AG04450 (cell line): ENCODE measurements around the gene PCNX2. TPM values are rescaled to one million over a fixed set of nuclear protein-coding genes. Genes with fewer than 3 reads are reported as not detected.

Experiments used
- CTCF ChIA-PET: fragments of 300-600, 350-600 bp; formaldehyde crosslinking; extraction: SDS; loops from one replicate; lab custom pipeline; 2022; ENCODE audit warnings: antibody characterized with exemption, inconsistent platforms; lab: Charles Lee
- POLR2A ChIA-PET: fragments of 350-600 bp; formaldehyde crosslinking; extraction: SDS; loops from one replicate; lab custom pipeline; 2021; ENCODE audit warnings: antibody characterized with exemption, inconsistent platforms; lab: Yijun Ruan, JAX
- DNase-seq: peaks from one replicate; pipeline ENCODE4 v3.0.0-alpha.2; 2011; ENCODE audit warnings: low read depth, low spot score
- H3K27ac ChIP-seq: one replicate; pipeline ENCODE4 v1.5.1; 2012; ENCODE audit warnings: low read depth, low read length, control low read depth
- H3K27me3 ChIP-seq: one replicate; pipeline ENCODE4 v1.6.0; 2012; ENCODE audit warnings: low read length; ENCODE audit not compliant: control insufficient read depth, insufficient read depth
- H3K4me3 ChIP-seq: 2 replicates; pipeline ENCODE4 v1.5.1; 2011; ENCODE audit warnings: mild to moderate bottlenecking, low read depth, low read length, control low read depth
- H3K9me3 ChIP-seq: 2 replicates; pipeline ENCODE4 v1.5.1; 2012; ENCODE audit warnings: low read length; ENCODE audit not compliant: control insufficient read depth, insufficient read depth
- polyA plus RNA-seq: library from polyadenylated mRNA; depleted of rRNA; stranded (reverse); fragments of >200 nt; gene quantifications from 2 replicates; pipeline ENCODE4 v1.2.3, GENCODE V29; 2011
- TF ChIP-seq, protein P1 (sequence below): IDR thresholded peaks from 2 replicates; pipeline ENCODE4 v1.5.1; 2011; ENCODE audit warnings: low read depth, low read length, control low read depth, inconsistent platforms

PCNX2 gene
- polyA plus RNA-seq, 1 experiment = 29.8 TPM

- Histone ChIP-seq H3K27me3 (no peaks in the 10 kb centered on the region), H3K27ac (no peak overlapping the region), H3K9me3 (no peaks in the 10 kb centered on the region; the same call in 1 of the 2 replicates), H3K4me3 (no peak overlapping the region)
- ChIA-PET CTCF (interaction anchor here (0.6 kb wide), 1 partner anchor 86 kb away, joined by 4 read pairs; no protein-coding TSS in a partner anchor), POLR2A (no interaction called here)
- DNase-seq = no peak
- TF ChIP-seq, protein P1, sequence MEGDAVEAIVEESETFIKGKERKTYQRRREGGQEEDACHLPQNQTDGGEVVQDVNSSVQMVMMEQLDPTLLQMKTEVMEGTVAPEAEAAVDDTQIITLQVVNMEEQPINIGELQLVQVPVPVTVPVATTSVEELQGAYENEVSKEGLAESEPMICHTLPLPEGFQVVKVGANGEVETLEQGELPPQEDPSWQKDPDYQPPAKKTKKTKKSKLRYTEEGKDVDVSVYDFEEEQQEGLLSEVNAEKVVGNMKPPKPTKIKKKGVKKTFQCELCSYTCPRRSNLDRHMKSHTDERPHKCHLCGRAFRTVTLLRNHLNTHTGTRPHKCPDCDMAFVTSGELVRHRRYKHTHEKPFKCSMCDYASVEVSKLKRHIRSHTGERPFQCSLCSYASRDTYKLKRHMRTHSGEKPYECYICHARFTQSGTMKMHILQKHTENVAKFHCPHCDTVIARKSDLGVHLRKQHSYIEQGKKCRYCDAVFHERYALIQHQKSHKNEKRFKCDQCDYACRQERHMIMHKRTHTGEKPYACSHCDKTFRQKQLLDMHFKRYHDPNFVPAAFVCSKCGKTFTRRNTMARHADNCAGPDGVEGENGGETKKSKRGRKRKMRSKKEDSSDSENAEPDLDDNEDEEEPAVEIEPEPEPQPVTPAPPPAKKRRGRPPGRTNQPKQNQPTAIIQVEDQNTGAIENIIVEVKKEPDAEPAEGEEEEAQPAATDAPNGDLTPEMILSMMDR = no peak
Measured at GRCh38 chr1:233031521-233031920, 264.0 kb downstream of the PCNX2 start.

- Histone ChIP-seq H3K27me3 (no peaks in the 10 kb centered on the region), H3K27ac (no peak overlapping the region), H3K4me3 (no peak overlapping the region), H3K9me3 (no peaks in the 10 kb centered on the region)
- TF ChIP-seq, protein P1 = no peak
- no peak for DNase-seq
- POLR2A ChIA-PET = no interaction called here
- CTCF ChIA-PET = no interaction called here
Measured at GRCh38 chr1:233027046-233027445, 268.5 kb downstream of the PCNX2 start.

DNA sequence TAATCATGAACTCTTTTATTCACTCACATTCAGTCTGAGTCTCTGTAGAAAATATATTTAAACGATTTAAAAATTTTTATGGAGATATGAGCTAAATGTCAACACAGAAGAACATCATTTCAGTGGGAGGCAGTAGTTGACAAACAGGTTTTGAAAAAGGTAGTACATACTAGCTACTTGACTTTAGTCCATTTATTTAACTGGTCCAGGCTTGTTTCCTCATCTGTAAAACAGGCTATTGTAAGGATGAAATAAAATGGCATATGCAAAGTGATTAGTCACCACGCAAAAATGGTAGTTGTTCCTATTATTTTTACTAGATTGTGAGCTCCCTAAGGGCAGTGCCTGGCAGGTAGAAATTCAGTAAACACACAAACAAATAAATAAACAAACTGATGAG, 270.0 kb downstream of the PCNX2 start:
- ChIA-PET CTCF (interaction anchor here (0.6 to 1.4 kb wide), 2 partner anchors 73 to 391 kb away, joined by 3 to 4 read pairs; no protein-coding TSS in a partner anchor), POLR2A (no interaction called here)
- TF ChIP-seq, protein P1 = no peak
- no peak overlapping the region for H3K27ac ChIP-seq
- no peaks in the 10 kb centered on the region for H3K9me3 ChIP-seq
- no peak overlapping the region for H3K4me3 ChIP-seq
- no peaks in the 10 kb centered on the region for H3K27me3 ChIP-seq
- DNase-seq = no peak

GRCh38 chr1:233025157-233025556, 270.4 kb downstream of the PCNX2 start:
- ChIA-PET POLR2A (no interaction called here), CTCF (interaction anchor here (0.6 to 1.4 kb wide), 3 partner anchors 15 to 391 kb away, joined by 3 to 4 read pairs (median 3); no protein-coding TSS in a partner anchor)
- DNase-seq = no peak
- Histone ChIP-seq H3K4me3 (no peak overlapping the region), H3K27ac (no peak overlapping the region), H3K27me3 (no peaks in the 10 kb centered on the region), H3K9me3 (no peaks in the 10 kb centered on the region)
- TF ChIP-seq, protein P1 = peak; percentile 42

DNA sequence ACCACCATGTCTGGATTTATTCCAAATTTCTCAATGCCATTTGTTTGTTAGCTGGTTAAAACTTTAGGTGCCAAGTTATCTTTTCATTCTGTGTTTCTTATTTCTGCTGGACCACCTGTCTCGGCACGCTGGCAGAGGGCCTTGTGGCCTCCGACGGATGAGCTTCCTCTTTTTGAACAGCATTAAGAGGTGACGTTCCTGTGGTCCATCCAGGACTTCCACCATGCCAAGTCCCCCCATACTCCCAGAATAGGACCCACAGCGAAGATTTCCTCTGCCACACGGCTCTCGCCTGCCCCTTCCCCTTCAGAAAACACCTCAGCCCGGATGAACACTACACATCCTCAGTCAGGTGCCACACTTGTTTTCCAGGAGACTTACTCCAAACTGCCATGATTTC, 271.3 kb downstream of the PCNX2 start:
- Histone ChIP-seq H3K9me3 (no peaks in the 10 kb centered on the region), H3K27me3 (no peaks in the 10 kb centered on the region), H3K4me3 (no peak overlapping the region), H3K27ac (no peak overlapping the region)
- TF ChIP-seq, protein P1 = no peak
- POLR2A ChIA-PET = interaction anchor here (0.8 kb wide), 1 partner anchor 51 kb away, joined by 4 read pairs; no protein-coding TSS in a partner anchor
- no peak for DNase-seq
- CTCF ChIA-PET = interaction anchor here (0.9 to 1.1 kb wide), 2 partner anchors 14 to 378 kb away, joined by 3 read pairs; no protein-coding TSS in a partner anchor
